Mesendoderm (in vitro differentiated cells): ENCODE measurements around the gene TMEM82.

Experiments
- DNase-seq: peaks from one replicate; pipeline ENCODE4 v3.0.0; 2013
- H2AK5ac ChIP-seq: 2 replicates; pipeline ENCODE4 v1.6.1; 2013; ENCODE audit warnings: low read length, inconsistent platforms
- H2BK120ac ChIP-seq: 2 replicates; pipeline ENCODE4 v1.6.1; 2013; ENCODE audit warnings: low read depth, mild to moderate bottlenecking, low read length, moderate library complexity, mixed read lengths
- H2BK15ac ChIP-seq: replicated peaks from 2 replicates; pipeline ENCODE4 v1.6.1; 2013; ENCODE audit warnings: low read depth, mild to moderate bottlenecking, moderate library complexity
- H2BK5ac ChIP-seq: 2 replicates; pipeline ENCODE4 v1.6.1; 2013; ENCODE audit warnings: low read length, inconsistent platforms
- H3K18ac ChIP-seq: 2 replicates; pipeline ENCODE4 v1.6.1; 2013; ENCODE audit warnings: mild to moderate bottlenecking, low read length, mixed read lengths
- H3K23ac ChIP-seq: one replicate; pipeline ENCODE4 v1.6.1; 2013; ENCODE audit warnings: low read length
- H3K27ac ChIP-seq: 2 replicates; pipeline ENCODE4 v1.5.1; 2013; ENCODE audit warnings: low read depth, mild to moderate bottlenecking, inconsistent platforms, low read length, moderate library complexity
- H3K27me3 ChIP-seq: 2 replicates; pipeline ENCODE4 v1.6.1; 2013; ENCODE audit warnings: low read length, control low read depth, mild to moderate bottlenecking, inconsistent platforms; ENCODE audit not compliant: insufficient read depth, poor library complexity
- H3K36me3 ChIP-seq: 2 replicates; pipeline ENCODE4 v1.6.1; 2013; ENCODE audit warnings: low read length, inconsistent platforms; ENCODE audit not compliant: control insufficient read depth, insufficient read depth
- H3K4ac ChIP-seq: one replicate; pipeline ENCODE4 v1.6.1; 2013; ENCODE audit warnings: low read depth, mild to moderate bottlenecking, low read length, moderate library complexity
- H3K4me1 ChIP-seq: 2 replicates; pipeline ENCODE4 v1.6.1; 2013; ENCODE audit warnings: low read depth, low read length, inconsistent platforms; ENCODE audit not compliant: control insufficient read depth
- H3K4me2 ChIP-seq: 2 replicates; pipeline ENCODE4 v1.6.1; 2013; ENCODE audit warnings: low read length
- H3K4me3 ChIP-seq: 2 replicates; pipeline ENCODE4 v1.5.1; 2013; ENCODE audit warnings: mild to moderate bottlenecking, low read length
- H3K56ac ChIP-seq: one replicate; pipeline ENCODE4 v1.6.1; 2013; ENCODE audit warnings: low read length
- H3K79me1 ChIP-seq: 2 replicates; pipeline ENCODE4 v1.6.1; 2013; ENCODE audit warnings: low read length, inconsistent platforms
- H3K79me2 ChIP-seq: 2 replicates; pipeline ENCODE4 v1.6.1; 2013; ENCODE audit warnings: mild to moderate bottlenecking, low read length; ENCODE audit not compliant: control insufficient read depth, insufficient read depth
- H3K9ac ChIP-seq: 2 replicates; pipeline ENCODE4 v1.6.1; 2013; ENCODE audit warnings: low read length, inconsistent platforms
- H4K5ac ChIP-seq: one replicate; pipeline ENCODE4 v1.6.1; 2013; ENCODE audit warnings: low read length
- H4K8ac ChIP-seq: one replicate; pipeline ENCODE4 v1.6.1; 2013; ENCODE audit warnings: low read depth, mild to moderate bottlenecking, control low read depth, low read length, moderate library complexity
- WGBS: extraction: QIAGEN DNeasy Blood & Tissue Kit; methylation state at CpG from one replicate; pipeline ENCODE4 v1.1.7; 2013; ENCODE audit warnings: low lambda C conversion rate, missing lambda C conversion rate; ENCODE audit not compliant: insufficient coverage; ENCODE audit errors: extremely low coverage; 5-methylcytosine and 5-hydroxymethylcytosine counted together

TMEM82 gene

GRCh38 chr1:15727021-15727420, 15.3 kb upstream of the TMEM82 start:
- H3K9ac ChIP-seq, result no peak overlapping the region
- no peaks in the 10 kb centered on the region for H3K27me3 ChIP-seq
- no peak overlapping the region for H3K27ac ChIP-seq
- no peaks in the 10 kb centered on the region for H3K4me1 ChIP-seq
- no CpG with 5 or more reads among the region's 21 CpGs for WGBS
- H3K79me1 ChIP-seq, result no peaks in the 10 kb centered on the region
- no peaks in the 10 kb centered on the region for H3K79me2 ChIP-seq
- H4K8ac ChIP-seq, result no peak overlapping the region
- H4K5ac ChIP-seq, result no peak overlapping the region
- H3K4me2 ChIP-seq, result no peak overlapping the region
- peaks cover 8% of the 10 kb centered on the region for H3K36me3 ChIP-seq
- H2AK5ac ChIP-seq, result no peak overlapping the region
- no peak overlapping the region for H3K23ac ChIP-seq
- H3K56ac ChIP-seq, result no peak overlapping the region
- no peak overlapping the region for H2BK5ac ChIP-seq
- H3K4ac ChIP-seq, result no peak overlapping the region
- no peak overlapping the region for H3K4me3 ChIP-seq
- DNase-seq, result no peak
- H3K18ac ChIP-seq, result no peak overlapping the region
- H2BK120ac ChIP-seq, result no peak overlapping the region
- H2BK15ac ChIP-seq, result no peak overlapping the region

- no peak overlapping the region for H3K18ac ChIP-seq
- no peak overlapping the region for H2BK120ac ChIP-seq
- no peaks in the 10 kb centered on the region for H3K79me1 ChIP-seq
- no peak overlapping the region for H2BK15ac ChIP-seq
- H3K9ac ChIP-seq, result no peak overlapping the region
- H3K4me2 ChIP-seq, result no peak overlapping the region
- H2BK5ac ChIP-seq, result no peak overlapping the region
- H3K36me3 ChIP-seq, result peaks cover 6% of the 10 kb centered on the region
- no peak overlapping the region for H4K8ac ChIP-seq
- no peaks in the 10 kb centered on the region for H3K79me2 ChIP-seq
- WGBS, result no CpG with 5 or more reads among the region's 13 CpGs
- no peak overlapping the region for H3K23ac ChIP-seq
- DNase-seq, result no peak
- no peak overlapping the region for H3K56ac ChIP-seq
- no peak overlapping the region for H3K4ac ChIP-seq
- H3K4me1 ChIP-seq, result no peaks in the 10 kb centered on the region
- no peak overlapping the region for H2AK5ac ChIP-seq
- no peaks in the 10 kb centered on the region for H3K27me3 ChIP-seq
- H3K27ac ChIP-seq, result no peak overlapping the region
- no peak overlapping the region for H4K5ac ChIP-seq
- no peak overlapping the region for H3K4me3 ChIP-seq
Observed at GRCh38 chr1:15727424-15727823, 14.9 kb upstream of the TMEM82 start.

DNA sequence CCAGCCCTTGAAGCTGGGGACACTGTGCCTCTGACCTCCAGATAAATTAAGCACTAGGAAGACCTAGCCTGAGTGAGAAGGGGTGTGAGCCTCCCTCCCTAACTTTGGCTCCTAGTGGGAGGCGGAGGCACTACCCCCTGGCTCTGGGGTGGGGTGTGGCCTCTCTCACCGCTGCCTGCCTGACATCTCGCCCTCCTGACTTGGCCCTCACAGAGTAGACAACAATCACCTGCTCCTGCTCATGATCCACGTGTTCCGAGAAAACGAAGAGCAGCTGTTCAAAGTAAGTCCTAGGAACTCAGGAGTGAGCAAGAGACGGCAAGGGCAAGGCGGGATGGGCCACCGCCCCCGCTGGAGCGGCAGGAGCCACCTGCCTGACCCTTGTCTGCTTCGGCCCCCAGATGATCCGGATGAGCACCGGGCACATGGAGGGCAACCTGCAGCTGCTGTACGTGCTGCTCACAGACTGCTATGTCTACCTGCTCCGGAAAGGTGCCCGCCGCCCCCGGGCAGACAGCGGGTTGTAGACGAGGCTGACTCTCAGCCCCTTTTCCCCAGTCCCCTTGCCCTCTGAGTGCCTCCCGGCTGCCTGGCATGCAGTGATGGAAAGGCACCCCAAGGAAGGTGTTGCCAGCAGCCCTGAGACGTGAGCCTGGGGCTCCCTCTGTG, 14.3 kb upstream of the TMEM82 start:
- Histone ChIP-seq H3K4me1 (no peaks in the 10 kb centered on the region), H3K79me2 (no peaks in the 10 kb centered on the region), H3K27me3 (no peaks in the 10 kb centered on the region), H2BK120ac (no peak overlapping the region), H2AK5ac (no peak overlapping the region), H3K23ac (no peak overlapping the region), H2BK5ac (no peak overlapping the region), H3K4me3 (no peak overlapping the region), H3K4ac (no peak overlapping the region), H2BK15ac (no peak overlapping the region), H3K27ac (no peak overlapping the region), H3K18ac (no peak overlapping the region), H4K5ac (no peak overlapping the region), H3K79me1 (no peaks in the 10 kb centered on the region), H3K36me3 (peaks cover 6% of the 10 kb centered on the region), H3K4me2 (no peak overlapping the region), H3K56ac (no peak overlapping the region), H3K9ac (no peak overlapping the region), H4K8ac (no peak overlapping the region)
- WGBS, result no CpG with 5 or more reads among the region's 23 CpGs
- DNase-seq, result no peak

- Histone ChIP-seq H3K36me3 (peaks cover 6% of the 10 kb centered on the region), H2BK120ac (no peak overlapping the region), H3K27ac (no peak overlapping the region), H3K4me2 (no peak overlapping the region), H3K79me1 (no peaks in the 10 kb centered on the region), H3K23ac (no peak overlapping the region), H3K4ac (no peak overlapping the region), H3K18ac (no peak overlapping the region), H4K8ac (no peak overlapping the region), H3K4me3 (no peak overlapping the region), H2AK5ac (no peak overlapping the region), H2BK15ac (no peak overlapping the region), H2BK5ac (no peak overlapping the region), H3K27me3 (no peaks in the 10 kb centered on the region), H3K79me2 (no peaks in the 10 kb centered on the region), H3K4me1 (no peaks in the 10 kb centered on the region), H3K9ac (no peak overlapping the region), H4K5ac (no peak overlapping the region), H3K56ac (no peak overlapping the region)
- DNase-seq, result no peak
- no CpG with 5 or more reads among the region's 22 CpGs for WGBS
Observed at GRCh38 chr1:15728937-15729657, 13.2 kb upstream of the TMEM82 start.

DNA sequence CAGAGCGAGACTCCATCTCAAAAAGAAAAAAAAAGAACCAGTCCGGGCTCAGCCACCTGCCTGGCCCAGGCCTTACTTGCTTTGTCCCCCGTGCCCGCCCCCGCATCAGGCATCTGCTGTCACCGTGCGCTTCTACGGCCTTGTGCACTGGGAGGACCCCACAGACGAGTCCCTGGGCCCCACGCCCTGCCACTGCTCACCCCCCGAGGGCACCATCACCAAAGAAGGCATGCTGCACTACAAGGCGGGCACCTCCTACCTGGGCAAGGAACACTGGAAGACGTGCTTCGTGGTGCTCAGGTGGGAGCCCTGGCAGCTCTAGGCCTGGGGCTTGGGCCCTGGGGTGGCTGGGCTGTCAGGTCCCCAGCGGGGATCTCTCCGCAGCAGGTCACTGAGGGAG, 11.9 kb upstream of the TMEM82 start:
- no peak overlapping the region for H3K18ac ChIP-seq
- no peak overlapping the region for H3K4me2 ChIP-seq
- H2BK120ac ChIP-seq, result no peak overlapping the region
- H2BK5ac ChIP-seq, result no peak overlapping the region
- no peaks in the 10 kb centered on the region for H3K79me1 ChIP-seq
- no peak for DNase-seq
- H3K36me3 ChIP-seq, result peaks cover 6% of the 10 kb centered on the region
- no peak overlapping the region for H4K8ac ChIP-seq
- H3K4me3 ChIP-seq, result no peak overlapping the region
- H3K4me1 ChIP-seq, result no peaks in the 10 kb centered on the region
- H4K5ac ChIP-seq, result no peak overlapping the region
- no peak overlapping the region for H3K56ac ChIP-seq
- H3K79me2 ChIP-seq, result no peaks in the 10 kb centered on the region
- H3K27me3 ChIP-seq, result no peaks in the 10 kb centered on the region
- H3K9ac ChIP-seq, result no peak overlapping the region
- no CpG with 5 or more reads among the region's 16 CpGs for WGBS
- H2AK5ac ChIP-seq, result no peak overlapping the region
- H2BK15ac ChIP-seq, result no peak overlapping the region
- H3K23ac ChIP-seq, result no peak overlapping the region
- no peak overlapping the region for H3K27ac ChIP-seq
- H3K4ac ChIP-seq, result no peak overlapping the region
